Left renal cortex interstitium (tissue), 4 donors: ENCODE data around the gene MROH7. TPM values are rescaled to one million over a fixed set of nuclear protein-coding genes. Genes with fewer than 3 reads are reported as not detected.

Source experiments
- polyA plus RNA-seq, 4 donors: library from polyadenylated mRNA; unstranded; fragments of 120-200 nt; gene quantifications; one replicate each; pipeline ENCODE4 v1.2.1, GENCODE V29; 2013; ENCODE audit not compliant: insufficient read length in 4 of 4

The MROH7 gene
- polyA plus RNA-seq, 4 donors = 2.8 to 14.2 (median 8.1) TPM

Other genes starting within 250 kb of the MROH7 start
- 100 to 1,000 TPM; 110 to 130 (median 123) TPM for gene SSBP3, start 235.4 kb upstream of the MROH7 start, polyA plus RNA-seq
- gene ACOT11, start 93.6 kb upstream of the MROH7 start, polyA plus RNA-seq = 10 to 100 TPM in 3 of 4 donors, 1 to 10 TPM in 1; 9.3 to 15.8 (median 14.3) TPM
- gene FAM151A, start 18.3 kb upstream of the MROH7 start, polyA plus RNA-seq = 10 to 100 TPM; 23.0 to 38.9 (median 28.4) TPM
- 10 to 100 TPM; 30.5 to 37.7 (median 35.4) TPM for gene TTC4, start 74.1 kb downstream of the MROH7 start, polyA plus RNA-seq
- 10 to 100 TPM in 2 of 4 donors, 1 to 10 TPM in 2; 8.9 to 10.9 (median 10.3) TPM for gene PARS2, start 122.7 kb downstream of the MROH7 start, polyA plus RNA-seq
- gene TTC22, start 159.5 kb downstream of the MROH7 start, polyA plus RNA-seq = 1 to 10 TPM; 4.8 to 8.8 (median 7.3) TPM
- 10 to 100 TPM; 63.4 to 89.1 (median 78.0) TPM for gene DHCR24, start 245.4 kb downstream of the MROH7 start, polyA plus RNA-seq